Peyer's patch (tissue), 4 donors: Measurements from ENCODE around the gene OAS2. TPM values are rescaled to one million over a fixed set of nuclear protein-coding genes. Genes with fewer than 3 reads are reported as not detected.

Source experiments
- DNase-seq, 3 donors: peaks; one replicate each; pipeline ENCODE4 v3.0.0-alpha.2; 2017 to 2019
- H3K27ac ChIP-seq, 4 donors: fragments of 200-600 bp; sonication (generic); one replicate each; pipeline ENCODE4 v1.5.1; 2016 to 2019
- H3K27me3 ChIP-seq, 2 donors: fragments of 200-600 bp; sonication (generic); one replicate each; pipeline ENCODE4 v1.5.1; 2019
- H3K36me3 ChIP-seq, 3 donors: fragments of 200-600 bp; sonication (generic); one replicate each; pipeline ENCODE4 v1.5.1; 2016 to 2019
- H3K4me1 ChIP-seq, 4 donors: fragments of 200-600 bp; sonication (generic); one replicate each; pipeline ENCODE4 v1.5.1; 2016 to 2019
- H3K4me3 ChIP-seq, 4 donors: fragments of 200-600 bp; sonication (generic); 1 replicate in 3 of 4; 2 replicates in 1 of 4; pipeline ENCODE4 v1.5.1; 2016 to 2019; ENCODE audit warnings: mild to moderate bottlenecking in 1 of 4
- H3K9me3 ChIP-seq, 4 donors: fragments of 200-600 bp; sonication (generic); one replicate each; pipeline ENCODE4 v1.5.1; 2016 to 2019; ENCODE audit warnings: mild to moderate bottlenecking in 1 of 4
- CTCF ChIP-seq, 6 experiments: fragments of 450-650 bp in 4 of 6; fragments of 200-600 bp in 2 of 6; sonication (generic) in 1 of 6; IDR thresholded peaks; one replicate each; pipeline ENCODE4 v1.5.1; 2017 to 2019; ENCODE audit warnings: antibody characterized with exemption in 6 of 6, mild to moderate bottlenecking in 3 of 6, moderate library complexity in 1 of 6
- POLR2A ChIP-seq, 2 donors: fragments of 450-650 bp; IDR thresholded peaks; one replicate each; pipeline ENCODE4 v1.5.1; 2017; ENCODE audit warnings: antibody characterized with exemption in 2 of 2, mild to moderate bottlenecking in 2 of 2, moderate library complexity in 2 of 2
- total RNA-seq, 4 donors: library from RNA; depleted of rRNA; stranded (reverse); fragments of >200 nt; gene quantifications; one replicate each; pipeline ENCODE4 v1.1.0, GENCODE V29; 2016

OAS2 gene
- total RNA-seq, 4 donors from 2014 or later = 1.3 to 18.2 (median 3.5) TPM

- H3K4me1 ChIP-seq = no peaks in the 10 kb centered on the region
- H3K4me3 ChIP-seq = no peak overlapping the region
- no peak for TF ChIP-seq POLR2A (IDR thresholded peaks at IDR 0.05)
- TF ChIP-seq CTCF (IDR thresholded peaks at IDR 0.05) = no peak
- H3K27ac ChIP-seq = no peak overlapping the region
- DNase-seq = no peak
- H3K36me3 ChIP-seq = no peaks in the 10 kb centered on the region
- H3K27me3 ChIP-seq = no peaks in the 10 kb centered on the region
- no peaks in the 10 kb centered on the region for H3K9me3 ChIP-seq
These were observed 45.2 kb upstream of the OAS2 start for GRCh38 chr12:112933129-112933505.

GRCh38 chr12:112936264-112936663, 42.1 kb upstream of the OAS2 start:
- TF ChIP-seq CTCF (IDR thresholded peaks at IDR 0.05) (no peak), POLR2A (IDR thresholded peaks at IDR 0.05) (no peak)
- no peaks in the 10 kb centered on the region for H3K27me3 ChIP-seq
- H3K36me3 ChIP-seq = no peaks in the 10 kb centered on the region
- H3K4me3 ChIP-seq = no peak overlapping the region
- no peaks in the 10 kb centered on the region for H3K9me3 ChIP-seq
- no peak overlapping the region for H3K27ac ChIP-seq
- DNase-seq = no peak
- peaks cover 0 to 18% (median 4%) of the 10 kb centered on the region in 4 donors for H3K4me1 ChIP-seq

GRCh38 chr12:112936927-112937326, 41.4 kb upstream of the OAS2 start:
- no peaks in the 10 kb centered on the region for H3K27me3 ChIP-seq
- H3K4me3 ChIP-seq = no peak overlapping the region
- no peaks in the 10 kb centered on the region for H3K9me3 ChIP-seq
- TF ChIP-seq POLR2A (IDR thresholded peaks at IDR 0.05) = no peak
- TF ChIP-seq CTCF (IDR thresholded peaks at IDR 0.05) = no peak
- DNase-seq = no peak
- peaks cover 0 to 18% (median 4%) of the 10 kb centered on the region in 4 donors for H3K4me1 ChIP-seq
- no peaks in the 10 kb centered on the region for H3K36me3 ChIP-seq
- H3K27ac ChIP-seq = peak overlapping the region in 2 of 4 donors; percentile 82 to 89

GRCh38 chr12:112937741-112938719, 40.3 kb upstream of the OAS2 start, which contains the start of gene OAS3:
OAS3 (plus strand) TSS chr12:112938474; CDS start chr12:112938531, 57 bp downstream.
- peak; percentile 77 to 91 (median 88) for DNase-seq
- H3K27me3 ChIP-seq = no peaks in the 10 kb centered on the region
- peaks cover 0 to 18% (median 4%) of the 10 kb centered on the region in 4 donors for H3K4me1 ChIP-seq
- no peaks in the 10 kb centered on the region for H3K36me3 ChIP-seq
- TF ChIP-seq POLR2A (IDR thresholded peaks at IDR 0.05) (peak in 1 of 2 donors; percentile 20), CTCF (IDR thresholded peaks at IDR 0.05) (peak in 1 of 6 experiments; percentile 8)
- H3K27ac ChIP-seq = peak within 1 kb of the TSS; percentile 76 to 89 (median 82)
- H3K4me3 ChIP-seq = peak within 1 kb of the TSS; percentile 68 to 84 (median 78)
- no peaks in the 10 kb centered on the region for H3K9me3 ChIP-seq

- H3K4me1 ChIP-seq = peaks cover 0 to 18% (median 4%) of the 10 kb centered on the region in 4 donors
- H3K27ac ChIP-seq = peak overlapping the region; percentile 76 to 89 (median 82)
- no peak for DNase-seq
- H3K27me3 ChIP-seq = no peaks in the 10 kb centered on the region
- peak overlapping the region; percentile 68 to 84 (median 78) for H3K4me3 ChIP-seq
- H3K36me3 ChIP-seq = peaks cover 0 to 7% (median 0%) of the 10 kb centered on the region in 3 donors
- no peaks in the 10 kb centered on the region for H3K9me3 ChIP-seq
- no peak for TF ChIP-seq CTCF (IDR thresholded peaks at IDR 0.05)
These were observed 39.6 kb upstream of the OAS2 start for GRCh38 chr12:112938751-112939150.
